Hepatocyte (in vitro differentiated cells): Measurements from ENCODE around the gene OGDH. TPM values are rescaled to one million over a fixed set of nuclear protein-coding genes. Genes with fewer than 3 reads are reported as not detected.

Experiments
- DNase-seq: peaks from one replicate; pipeline ENCODE4 v3.0.0-alpha.2; 2016; ENCODE audit warnings: low spot score
- H2AFZ ChIP-seq: fragments of 200-600 bp; sonication (generic); 2 replicates; pipeline ENCODE4 v1.6.0; 2016; ENCODE audit warnings: antibody characterized with exemption, mild to moderate bottlenecking
- H3K27ac ChIP-seq: fragments of 200-600 bp; sonication (generic); 2 replicates; pipeline ENCODE4 v1.5.1; 2016; ENCODE audit warnings: mild to moderate bottlenecking
- H3K27me3 ChIP-seq: fragments of 200-600 bp; sonication (generic); 2 replicates; pipeline ENCODE4 v1.6.1; 2016
- H3K36me3 ChIP-seq: fragments of 200-600 bp; sonication (generic); replicated peaks from 2 replicates; pipeline ENCODE4 v1.5.1; 2016; ENCODE audit warnings: low read depth; ENCODE audit not compliant: insufficient read depth
- H3K4me1 ChIP-seq: fragments of 200-600 bp; sonication (generic); 2 replicates; pipeline ENCODE4 v1.5.1; 2016; ENCODE audit warnings: mild to moderate bottlenecking, moderate library complexity; ENCODE audit not compliant: insufficient read depth
- H3K4me2 ChIP-seq: fragments of 200-600 bp; sonication (generic); 2 replicates; pipeline ENCODE4 v1.6.0; 2016
- H3K4me3 ChIP-seq: fragments of 200-600 bp; sonication (generic); 2 replicates; pipeline ENCODE4 v1.5.1; 2016; ENCODE audit warnings: mild to moderate bottlenecking
- H3K79me2 ChIP-seq: fragments of 200-600 bp; sonication (generic); 2 replicates; pipeline ENCODE4 v1.6.0; 2017; ENCODE audit warnings: mild to moderate bottlenecking
- H3K9me2 ChIP-seq: fragments of 200-600 bp; sonication (generic); replicated peaks from 2 replicates; pipeline ENCODE4 v1.6.0; 2017; ENCODE audit warnings: mild to moderate bottlenecking; ENCODE audit not compliant: insufficient read depth
- H3K9me3 ChIP-seq: fragments of 200-600 bp; sonication (generic); 2 replicates; pipeline ENCODE4 v1.5.1; 2016; ENCODE audit warnings: low read depth, mild to moderate bottlenecking
- H4K20me1 ChIP-seq: fragments of 200-600 bp; sonication (generic); 2 replicates; pipeline ENCODE4 v1.6.0; 2016; ENCODE audit warnings: mild to moderate bottlenecking; ENCODE audit not compliant: insufficient read depth, poor library complexity, severe bottlenecking
- CTCF ChIP-seq: fragments of 200-600 bp; sonication (generic); IDR thresholded peaks from 2 replicates; pipeline ENCODE4 v1.5.1; 2016; ENCODE audit warnings: antibody characterized with exemption, mild to moderate bottlenecking; ENCODE audit not compliant: poor library complexity
- EZH2 ChIP-seq: fragments of 200-600 bp; sonication (generic); IDR thresholded peaks from 2 replicates; pipeline ENCODE4 v1.6.1; 2016; ENCODE audit warnings: antibody characterized with exemption, mild to moderate bottlenecking, borderline replicate concordance
- EZH2phosphoT487 ChIP-seq: fragments of 200-600 bp; sonication (generic); IDR thresholded peaks from one replicate; pipeline ENCODE4 v1.6.1; 2018; ENCODE audit warnings: antibody characterized with exemption, mild to moderate bottlenecking, low read depth, moderate library complexity; ENCODE audit not compliant: unreplicated experiment, severe bottlenecking
- WGBS: methylation state at CpG from one replicate; pipeline ENCODE4 v1.1.6; 2016; ENCODE audit warnings: low lambda C conversion rate; ENCODE audit errors: missing lambda C conversion rate; 5-methylcytosine and 5-hydroxymethylcytosine counted together
- polyA plus RNA-seq: library from polyadenylated mRNA; unstranded; fragments of >200 nt; fragmentation: Nextera tagmentation; extraction: Ambion mirVana; gene quantifications from 2 replicates; pipeline ENCODE4 v1.2.1, GENCODE V29; 2016
- total RNA-seq: library from RNA; depleted of rRNA; stranded (reverse); fragments of >200 nt; gene quantifications from 2 replicates; pipeline ENCODE4 v1.2.3, GENCODE V29; 2014

Gene OGDH
- total RNA-seq (61.1 and 65.3 TPM in 2 replicates), polyA plus RNA-seq (38.8 and 40.8 TPM in 2 replicates)

- peak within 1 kb of the TSS; percentile 78 for H2AFZ ChIP-seq
- H3K4me3 ChIP-seq, result peak within 1 kb of the TSS; percentile 71
- no peak for TF ChIP-seq EZH2
- no peak for TF ChIP-seq EZH2phosphoT487
- no peak for TF ChIP-seq CTCF
These were observed at the start of gene OGDH for GRCh38 chr7:44606341-44607140. Gene OGDH, plus strand, starts transcription at chr7:44606627. Its CDS starts 17,717 bp downstream, at chr7:44624344.

GRCh38 chr7:44557485-44557884 is 48.9 kb upstream of the OGDH start:
- no peak for DNase-seq
- no peaks in the 10 kb centered on the region for H3K79me2 ChIP-seq
- H3K9me2 ChIP-seq, result no peaks in the 10 kb centered on the region
- no peak overlapping the region for H3K27ac ChIP-seq
- no peak for TF ChIP-seq EZH2
- no peaks in the 10 kb centered on the region for H3K9me3 ChIP-seq
- no peaks in the 10 kb centered on the region for H3K27me3 ChIP-seq
- H4K20me1 ChIP-seq, result no peaks in the 10 kb centered on the region
- WGBS, result 88% methylated on average over 2 of the region's 2 CpGs
- no peak overlapping the region for H2AFZ ChIP-seq
- peaks cover 7% of the 10 kb centered on the region for H3K4me1 ChIP-seq
- H3K4me3 ChIP-seq, result no peak overlapping the region
- no peaks in the 10 kb centered on the region for H3K36me3 ChIP-seq
- H3K4me2 ChIP-seq, result no peak overlapping the region

More at GRCh38 chr7:44606341-44607140, at the start of gene OGDH:
- peak; percentile 100 for DNase-seq
- peaks cover 13% of the 10 kb centered on the region for H3K4me1 ChIP-seq
- no peaks in the 10 kb centered on the region for H3K27me3 ChIP-seq
- peaks cover 5% of the 10 kb centered on the region for H4K20me1 ChIP-seq
- no peaks in the 10 kb centered on the region for H3K9me3 ChIP-seq
- no peaks in the 10 kb centered on the region for H3K9me2 ChIP-seq
- WGBS, result under 1% methylated on average over 57 of the region's 93 CpGs
- H3K27ac ChIP-seq, result peak within 1 kb of the TSS; percentile 96
- H3K36me3 ChIP-seq, result no peaks in the 10 kb centered on the region
- H3K79me2 ChIP-seq, result peaks cover 45% of the 10 kb centered on the region
- H3K4me2 ChIP-seq, result peak within 1 kb of the TSS; percentile 88

- 87% methylated on average over 4 of the region's 4 CpGs for WGBS
- H3K9me3 ChIP-seq, result no peaks in the 10 kb centered on the region
- H3K4me1 ChIP-seq, result peaks cover 7% of the 10 kb centered on the region
- no peaks in the 10 kb centered on the region for H3K9me2 ChIP-seq
- no peaks in the 10 kb centered on the region for H3K79me2 ChIP-seq
- no peak for TF ChIP-seq EZH2phosphoT487
- no peak for TF ChIP-seq CTCF
- TF ChIP-seq EZH2, result no peak
- H3K4me3 ChIP-seq, result no peak overlapping the region
- no peak overlapping the region for H2AFZ ChIP-seq
- H3K27ac ChIP-seq, result no peak overlapping the region
- H3K27me3 ChIP-seq, result no peaks in the 10 kb centered on the region
- no peaks in the 10 kb centered on the region for H3K36me3 ChIP-seq
- H3K4me2 ChIP-seq, result no peak overlapping the region
- DNase-seq, result no peak
- H4K20me1 ChIP-seq, result no peaks in the 10 kb centered on the region
These were observed 46.9 kb upstream of the OGDH start for GRCh38 chr7:44559485-44559884.

- WGBS, result 91% methylated on average over 6 of the region's 6 CpGs
- peak overlapping the region; percentile 47 for H3K27ac ChIP-seq
These were observed 44.9 kb upstream of the OGDH start for GRCh38 chr7:44561481-44561880.

More at GRCh38 chr7:44561481-44561880, 44.9 kb upstream of the OGDH start:
- H3K4me3 ChIP-seq, result no peak overlapping the region
- no peaks in the 10 kb centered on the region for H3K36me3 ChIP-seq
- peaks cover 7% of the 10 kb centered on the region for H3K4me1 ChIP-seq
- H3K27me3 ChIP-seq, result no peaks in the 10 kb centered on the region
- H3K4me2 ChIP-seq, result peak overlapping the region; percentile 31
- no peak for DNase-seq
- H4K20me1 ChIP-seq, result no peaks in the 10 kb centered on the region
- no peak overlapping the region for H2AFZ ChIP-seq
- H3K79me2 ChIP-seq, result peaks cover 2% of the 10 kb centered on the region
- no peak for TF ChIP-seq EZH2phosphoT487
- TF ChIP-seq EZH2, result no peak
- no peak for TF ChIP-seq CTCF
- H3K9me2 ChIP-seq, result no peaks in the 10 kb centered on the region
- H3K9me3 ChIP-seq, result no peaks in the 10 kb centered on the region
